DOHH2 (cell line): ENCODE measurements around the gene MIGA2.

Experiments
- EZH2phosphoT487 ChIP-seq: fragments of 200-600 bp; sonication (generic); IDR thresholded peaks from 2 replicates; pipeline ENCODE4 v1.6.1; 2017; ENCODE audit warnings: borderline replicate concordance, mild to moderate bottlenecking, antibody characterized with exemption, low read length, moderate library complexity, mixed read lengths
- TF ChIP-seq, protein P1 (sequence below): fragments of 200-600 bp; sonication (generic); IDR thresholded peaks from one replicate; pipeline ENCODE4 v1.5.1; 2014; ENCODE audit warnings: antibody characterized with exemption, mild to moderate bottlenecking, low read depth, low read length; ENCODE audit not compliant: poor library complexity, severe bottlenecking

DNA sequence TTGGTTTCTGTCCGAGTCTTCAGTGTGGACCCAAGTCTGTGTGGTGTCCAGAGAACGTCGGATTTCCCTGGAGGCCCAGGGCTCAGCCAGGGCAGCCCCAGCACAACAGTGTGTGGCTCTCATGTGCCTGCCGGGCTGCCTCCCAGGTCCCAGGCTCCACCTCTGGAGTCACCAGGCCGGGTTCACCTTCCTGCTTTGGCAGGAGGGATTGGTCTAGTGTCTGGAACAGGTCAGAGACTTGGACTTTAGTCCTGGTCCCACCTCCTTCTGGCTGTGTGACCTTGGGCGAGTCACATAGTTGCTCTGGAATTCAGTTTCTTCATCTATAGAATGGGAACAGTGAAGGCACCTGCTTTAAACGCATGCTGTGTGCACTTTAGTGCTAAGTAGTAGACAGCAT, 47.7 kb downstream of the MIGA2 start:
- TF ChIP-seq, protein P1, sequence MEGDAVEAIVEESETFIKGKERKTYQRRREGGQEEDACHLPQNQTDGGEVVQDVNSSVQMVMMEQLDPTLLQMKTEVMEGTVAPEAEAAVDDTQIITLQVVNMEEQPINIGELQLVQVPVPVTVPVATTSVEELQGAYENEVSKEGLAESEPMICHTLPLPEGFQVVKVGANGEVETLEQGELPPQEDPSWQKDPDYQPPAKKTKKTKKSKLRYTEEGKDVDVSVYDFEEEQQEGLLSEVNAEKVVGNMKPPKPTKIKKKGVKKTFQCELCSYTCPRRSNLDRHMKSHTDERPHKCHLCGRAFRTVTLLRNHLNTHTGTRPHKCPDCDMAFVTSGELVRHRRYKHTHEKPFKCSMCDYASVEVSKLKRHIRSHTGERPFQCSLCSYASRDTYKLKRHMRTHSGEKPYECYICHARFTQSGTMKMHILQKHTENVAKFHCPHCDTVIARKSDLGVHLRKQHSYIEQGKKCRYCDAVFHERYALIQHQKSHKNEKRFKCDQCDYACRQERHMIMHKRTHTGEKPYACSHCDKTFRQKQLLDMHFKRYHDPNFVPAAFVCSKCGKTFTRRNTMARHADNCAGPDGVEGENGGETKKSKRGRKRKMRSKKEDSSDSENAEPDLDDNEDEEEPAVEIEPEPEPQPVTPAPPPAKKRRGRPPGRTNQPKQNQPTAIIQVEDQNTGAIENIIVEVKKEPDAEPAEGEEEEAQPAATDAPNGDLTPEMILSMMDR: no peak
- TF ChIP-seq EZH2phosphoT487: no peak
